ENCODE measurements around the gene USP11. TPM values are rescaled to one million over a fixed set of nuclear protein-coding genes. Genes with fewer than 3 reads are reported as not detected.

The USP11 gene
- total RNA-seq, 1 experiment from 2014 or later: 122 TPM

DNA sequence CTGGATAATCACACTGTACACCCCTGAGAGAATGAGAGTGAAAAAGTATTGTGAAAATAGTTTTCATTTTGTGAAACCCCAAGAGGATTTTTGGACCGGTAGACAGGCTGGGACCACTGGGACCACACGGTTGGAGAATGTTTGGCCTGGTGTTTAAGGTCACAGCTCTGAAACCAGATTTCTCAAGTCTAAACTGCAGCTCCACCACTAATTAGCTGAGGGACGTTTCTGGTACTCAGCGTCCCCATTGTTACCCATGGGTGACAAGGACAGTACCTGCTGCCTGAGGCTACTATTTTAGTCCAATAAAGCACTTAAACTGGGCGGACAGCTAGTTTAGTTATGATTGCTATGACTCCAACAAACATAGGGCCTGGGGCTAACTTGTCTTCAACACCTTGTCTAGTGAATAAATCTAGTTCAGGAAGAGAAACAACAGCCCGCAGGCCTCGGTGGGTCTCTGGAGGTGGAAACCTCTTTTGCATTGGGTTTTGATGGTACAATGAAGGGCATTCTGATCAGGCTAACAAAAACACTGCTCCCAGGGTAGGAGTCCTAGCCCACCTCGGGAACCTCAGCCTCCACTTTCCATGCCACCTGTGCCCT is 509 bp upstream of the USP11 start:
- ChIA-PET POLR2A (ENCODE audit: low non-redundant PET) (interaction anchor here (1.7 kb wide), 1 partner anchor 14 kb away, joined by 4 read pairs; no protein-coding TSS in a partner anchor), CTCF (no interaction called here)
- Histone ChIP-seq H3K36me3 (ENCODE audit: insufficient read depth, low read length, poor library complexity, severe bottlenecking) (peaks cover 20% of the 10 kb centered on the region), H3K4me1 (ENCODE audit: insufficient read depth, low read length, poor library complexity, severe bottlenecking) (no peaks in the 10 kb centered on the region), H3K27ac (ENCODE audit: low read depth, low read length, poor library complexity, severe bottlenecking) (peak overlapping the region; percentile 98), H3K9me3 (ENCODE audit: low read depth, low read length, poor library complexity, severe bottlenecking) (no peaks in the 10 kb centered on the region), H3K27me3 (replicated peaks; ENCODE audit: insufficient read depth, low read depth, low read length, poor library complexity) (no peaks in the 10 kb centered on the region), H3K4me3 (ENCODE audit: low read depth, low read length, poor library complexity, severe bottlenecking) (peak overlapping the region; percentile 73)
- DNase-seq (ENCODE audit: low spot score): no peak
- TF ChIP-seq CTCF (conservative IDR thresholded peaks at IDR 0.05; ENCODE audit: low read depth, low read length): no peak
- no peak for TF ChIP-seq EZH2 (IDR thresholded peaks at IDR 0.05; ENCODE audit: borderline replicate concordance, low read depth, low read length, poor library complexity, severe bottlenecking)
- BruUV-seq (replicated peaks): TSS peak; percentile 84
- intact Hi-C loops (cut with micrococcal nuclease; ENCODE audit: unreplicated experiment): no loop called here

DNA sequence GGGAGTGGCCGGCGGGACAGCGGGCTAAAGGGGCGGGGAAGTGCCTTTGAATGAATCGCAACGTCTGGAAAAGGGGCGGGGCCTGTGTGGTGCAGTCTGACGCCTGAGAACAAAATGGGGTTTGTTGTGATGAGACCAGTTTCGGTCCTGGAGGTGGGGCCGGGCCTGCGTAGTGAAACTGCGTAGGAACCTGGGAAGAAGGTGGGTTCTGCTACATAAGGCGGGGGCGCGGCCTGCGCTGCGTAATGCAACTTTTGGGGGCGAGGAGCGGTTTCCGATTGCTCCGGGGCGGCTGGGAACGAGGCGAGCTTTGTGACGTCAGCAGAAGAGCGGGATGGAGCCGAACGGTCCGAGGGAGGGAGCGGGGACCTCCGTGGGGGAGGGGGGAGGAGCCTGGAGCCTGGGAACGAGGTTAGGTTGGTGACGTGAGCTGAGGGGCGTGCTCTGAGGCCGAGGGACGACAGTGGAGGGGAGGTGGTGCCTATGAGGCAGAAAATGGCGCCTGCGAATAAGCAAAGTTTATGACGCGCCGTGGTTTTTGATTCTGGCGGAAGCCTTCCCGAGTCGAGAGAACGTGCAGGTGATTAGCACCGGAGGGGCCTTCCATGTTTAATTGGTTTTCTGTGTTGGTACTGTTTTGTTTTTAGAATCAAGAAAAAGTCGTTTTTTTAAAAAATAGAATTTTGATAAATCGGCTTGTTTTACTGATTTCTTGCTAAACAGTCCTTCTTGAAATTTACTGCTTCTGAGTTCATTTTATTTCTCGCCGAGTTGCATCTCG is 714 bp downstream of the USP11 start:
- Histone ChIP-seq H3K36me3 (ENCODE audit: insufficient read depth, low read length, poor library complexity, severe bottlenecking) (peaks cover 8% of the 10 kb centered on the region), H3K27me3 (replicated peaks; ENCODE audit: insufficient read depth, low read depth, low read length, poor library complexity) (no peaks in the 10 kb centered on the region), H3K4me1 (ENCODE audit: insufficient read depth, low read length, poor library complexity, severe bottlenecking) (no peaks in the 10 kb centered on the region), H3K9me3 (ENCODE audit: low read depth, low read length, poor library complexity, severe bottlenecking) (no peaks in the 10 kb centered on the region), H3K4me3 (ENCODE audit: low read depth, low read length, poor library complexity, severe bottlenecking) (peak overlapping the region; percentile 73), H3K27ac (ENCODE audit: low read depth, low read length, poor library complexity, severe bottlenecking) (peak overlapping the region; percentile 98)
- TF ChIP-seq CTCF (conservative IDR thresholded peaks at IDR 0.05; ENCODE audit: low read depth, low read length) (no peak), EZH2 (IDR thresholded peaks at IDR 0.05; ENCODE audit: borderline replicate concordance, low read depth, low read length, poor library complexity, severe bottlenecking) (no peak)
- no TSS peak for BruUV-seq (replicated peaks)
- peak; percentile 95 for DNase-seq (ENCODE audit: low spot score)
- intact Hi-C loops (cut with micrococcal nuclease; ENCODE audit: unreplicated experiment): loop anchor here (1.0 kb wide), 2 partner anchors 15 to 43 kb away; partner anchors contain the start of gene CDK16
- ChIA-PET POLR2A (ENCODE audit: low non-redundant PET) (interaction anchor here (1.7 kb wide), 1 partner anchor 16 kb away, joined by 4 read pairs; no protein-coding TSS in a partner anchor), CTCF (no interaction called here)

GRCh38 chrX:47234583-47234982 is 1.8 kb downstream of the USP11 start:
- CTCF ChIA-PET: no interaction called here
- no peak for TF ChIP-seq CTCF (conservative IDR thresholded peaks at IDR 0.05; ENCODE audit: low read depth, low read length)
- no peak for TF ChIP-seq EZH2 (IDR thresholded peaks at IDR 0.05; ENCODE audit: borderline replicate concordance, low read depth, low read length, poor library complexity, severe bottlenecking)
- Histone ChIP-seq H3K36me3 (ENCODE audit: insufficient read depth, low read length, poor library complexity, severe bottlenecking) (peaks cover 1% of the 10 kb centered on the region), H3K27ac (ENCODE audit: low read depth, low read length, poor library complexity, severe bottlenecking) (peak overlapping the region; percentile 98), H3K4me1 (ENCODE audit: insufficient read depth, low read length, poor library complexity, severe bottlenecking) (no peaks in the 10 kb centered on the region), H3K27me3 (replicated peaks; ENCODE audit: insufficient read depth, low read depth, low read length, poor library complexity) (no peaks in the 10 kb centered on the region), H3K4me3 (ENCODE audit: low read depth, low read length, poor library complexity, severe bottlenecking) (peak overlapping the region; percentile 73), H3K9me3 (ENCODE audit: low read depth, low read length, poor library complexity, severe bottlenecking) (no peaks in the 10 kb centered on the region)
- POLR2A ChIA-PET (ENCODE audit: low non-redundant PET): no interaction called here
- intact Hi-C loops (cut with micrococcal nuclease; ENCODE audit: unreplicated experiment): no loop called here
- no peak for DNase-seq (ENCODE audit: low spot score)
- no TSS peak for BruUV-seq (replicated peaks)

Data from A673 (cell line).